HG03378 (cell line): Measurements from ENCODE around the gene UGT1A1.

Experiments
- ATAC-seq: cut with Tn5 transposase; IDR thresholded peaks from one replicate; pipeline ENCODE4 v1.9.1; 2021; ENCODE audit warnings: mild to moderate bottlenecking, moderate library complexity; ENCODE audit not compliant: unreplicated experiment

UGT1A1 gene

GRCh38 chr2:233756429-233757081, 3.5 kb upstream of the UGT1A1 start:
- ATAC-seq, result no peak

DNA sequence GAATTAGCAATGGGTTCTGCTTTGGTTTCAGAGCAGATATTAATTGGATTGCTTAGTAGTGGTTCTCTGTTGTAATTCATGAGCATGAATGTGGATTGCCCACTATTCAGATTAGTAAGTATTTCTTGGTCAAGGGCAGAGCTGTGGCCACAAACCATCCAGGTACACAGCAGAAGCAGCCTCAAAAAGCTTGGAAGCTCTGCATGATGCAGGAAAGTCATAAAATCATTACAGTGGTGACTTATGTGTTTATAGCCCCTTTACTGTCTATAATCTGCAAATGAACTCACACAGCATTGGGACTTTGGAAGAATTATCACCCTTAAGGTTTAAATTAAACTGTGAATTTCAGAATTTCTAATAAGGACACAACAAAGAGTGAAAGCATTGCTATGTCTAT, 1.9 kb upstream of the UGT1A1 start:
- ATAC-seq, result no peak

- ATAC-seq, result no peak
Observed at GRCh38 chr2:233758849-233759248, 1.2 kb upstream of the UGT1A1 start.

GRCh38 chr2:233761040-233761769, 1.1 kb downstream of the UGT1A1 start:
- ATAC-seq, result no peak

DNA sequence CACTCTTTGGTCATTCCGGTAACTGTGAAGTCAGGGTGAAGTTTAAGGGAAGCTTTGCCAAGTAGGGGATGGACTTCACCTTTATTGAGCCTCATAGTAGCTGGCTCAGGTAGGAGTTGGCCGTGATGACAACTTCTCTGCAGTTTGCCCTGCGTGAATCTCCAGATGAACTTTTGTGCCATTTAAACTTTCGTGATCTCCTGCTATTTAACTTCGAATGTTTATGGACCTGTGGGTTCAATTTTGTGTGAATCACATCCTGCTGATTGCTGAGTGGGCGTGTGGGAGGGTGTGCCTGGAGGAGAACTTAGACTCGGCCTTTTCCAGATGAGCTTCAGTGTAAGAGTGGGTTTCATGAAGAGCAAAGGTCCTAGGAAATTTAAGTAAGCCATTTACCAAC, 4.2 kb downstream of the UGT1A1 start:
- no peak for ATAC-seq

DNA sequence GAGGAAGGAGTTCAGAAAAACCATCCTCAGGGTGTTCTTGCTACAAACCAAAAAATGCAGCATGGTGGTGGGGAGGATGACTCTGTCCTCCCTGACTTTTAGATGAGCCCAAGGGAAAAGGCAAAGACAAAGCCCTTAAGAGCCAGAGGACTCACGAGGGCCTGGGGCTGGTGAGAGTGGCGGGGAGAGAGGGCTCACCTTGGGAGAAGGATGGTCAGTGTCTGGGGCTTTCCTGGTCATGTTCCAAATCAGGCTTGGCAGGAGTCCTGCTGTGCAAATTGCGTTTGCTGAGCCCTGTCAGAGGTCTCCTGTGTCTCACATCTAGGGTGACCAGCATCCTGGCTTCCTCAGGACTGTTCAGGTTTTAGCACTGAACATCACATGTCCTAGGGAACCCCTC, 4.7 kb downstream of the UGT1A1 start:
- ATAC-seq, result no peak

- ATAC-seq, result no peak
Observed at GRCh38 chr2:233766416-233766815, 6.3 kb downstream of the UGT1A1 start.

GRCh38 chr2:233768076-233768475, 8.0 kb downstream of the UGT1A1 start:
- no peak for ATAC-seq

GRCh38 chr2:233769260-233769659, 9.2 kb downstream of the UGT1A1 start:
- no peak for ATAC-seq

GRCh38 chr2:233772153-233772552, 12.1 kb downstream of the UGT1A1 start:
- no peak for ATAC-seq

- no peak for ATAC-seq
Observed at GRCh38 chr2:233772583-233772982, 12.5 kb downstream of the UGT1A1 start.

GRCh38 chr2:233773854-233774253, 13.8 kb downstream of the UGT1A1 start:
- ATAC-seq, result no peak

DNA sequence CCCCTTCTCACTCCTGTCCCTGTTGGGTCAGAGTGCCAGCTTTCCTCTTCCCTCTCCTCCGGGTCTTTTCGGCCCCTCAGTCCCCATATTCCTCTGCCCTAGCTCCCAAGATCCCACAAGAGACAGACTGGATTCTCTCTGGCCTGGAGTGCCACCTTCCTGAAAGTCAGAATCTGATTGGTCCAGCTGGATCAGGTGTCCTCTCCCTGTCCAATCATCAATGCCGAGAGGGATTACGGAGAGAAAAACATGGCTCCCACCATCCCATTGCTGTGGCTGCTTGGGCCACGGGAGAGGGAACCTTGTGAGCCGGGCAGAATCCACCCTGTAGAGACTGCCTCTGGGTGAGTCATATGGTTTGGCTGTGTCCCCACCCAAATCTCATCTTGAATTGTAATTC, 15.3 kb downstream of the UGT1A1 start:
- no peak for ATAC-seq

DNA sequence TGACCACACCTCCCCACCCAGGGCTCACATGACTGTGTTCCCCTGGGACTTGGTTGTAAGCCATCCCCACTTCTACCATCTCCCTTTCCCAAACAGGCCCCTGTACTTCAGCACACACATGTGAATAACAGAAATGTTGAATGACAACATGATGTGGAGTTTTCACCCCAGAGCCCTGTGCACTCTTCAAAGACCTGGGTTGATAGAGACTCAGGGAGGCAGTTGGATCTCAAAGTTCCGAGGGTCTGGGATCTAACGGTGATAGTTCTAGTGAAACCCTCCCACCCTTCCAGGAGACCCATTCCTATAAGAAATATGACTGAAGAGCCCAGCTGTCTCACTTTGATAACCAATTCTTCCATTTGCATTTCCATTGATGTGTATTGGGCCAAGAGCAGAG, 18.0 kb downstream of the UGT1A1 start, which contains the start of gene MROH2A:
MROH2A (plus strand) TSS at position 301 of the 400 bp plus-strand sequence. CDS start 1,029 bp downstream, outside the sequence.
- ATAC-seq, result no peak

DNA sequence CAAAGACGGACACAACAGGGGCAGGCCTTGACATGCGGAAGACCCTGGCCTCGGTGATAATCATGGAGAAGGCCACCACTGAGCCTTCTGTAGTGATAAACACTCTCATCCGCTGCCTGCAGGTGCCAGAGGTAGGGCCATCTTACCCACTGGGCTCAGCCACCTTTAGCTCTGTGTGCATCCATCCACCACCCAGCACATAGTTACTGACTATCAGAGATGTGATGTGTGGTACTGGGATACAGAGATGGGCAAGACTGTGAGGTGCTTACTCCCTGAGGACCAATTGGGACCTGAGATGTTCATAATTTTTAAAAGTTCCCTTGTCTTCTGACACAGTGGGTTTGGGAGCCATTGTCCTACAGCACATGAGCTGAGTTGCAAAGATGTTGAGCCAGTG, 19.7 kb downstream of the UGT1A1 start:
- ATAC-seq, result no peak

DNA sequence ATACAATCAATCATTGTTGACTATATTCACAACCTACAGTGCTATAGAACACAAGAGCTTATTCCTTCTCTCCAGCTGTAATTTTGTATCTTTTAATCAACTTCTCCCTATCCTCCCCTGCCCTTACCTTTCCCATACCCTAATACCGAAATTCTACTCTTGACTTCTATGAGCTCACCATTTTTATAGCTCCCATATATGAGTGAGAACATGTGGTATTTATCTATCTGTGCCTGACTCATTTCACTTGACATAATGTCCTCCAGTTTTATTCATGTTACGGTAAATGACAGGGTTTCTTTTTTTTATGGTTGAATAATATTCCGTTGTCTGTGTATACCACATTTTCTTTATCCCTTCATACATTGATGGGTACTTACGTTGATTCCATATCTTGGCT, 20.7 kb downstream of the UGT1A1 start:
- ATAC-seq, result no peak

GRCh38 chr2:233789554-233789953, 29.5 kb downstream of the UGT1A1 start:
- ATAC-seq, result no peak

DNA sequence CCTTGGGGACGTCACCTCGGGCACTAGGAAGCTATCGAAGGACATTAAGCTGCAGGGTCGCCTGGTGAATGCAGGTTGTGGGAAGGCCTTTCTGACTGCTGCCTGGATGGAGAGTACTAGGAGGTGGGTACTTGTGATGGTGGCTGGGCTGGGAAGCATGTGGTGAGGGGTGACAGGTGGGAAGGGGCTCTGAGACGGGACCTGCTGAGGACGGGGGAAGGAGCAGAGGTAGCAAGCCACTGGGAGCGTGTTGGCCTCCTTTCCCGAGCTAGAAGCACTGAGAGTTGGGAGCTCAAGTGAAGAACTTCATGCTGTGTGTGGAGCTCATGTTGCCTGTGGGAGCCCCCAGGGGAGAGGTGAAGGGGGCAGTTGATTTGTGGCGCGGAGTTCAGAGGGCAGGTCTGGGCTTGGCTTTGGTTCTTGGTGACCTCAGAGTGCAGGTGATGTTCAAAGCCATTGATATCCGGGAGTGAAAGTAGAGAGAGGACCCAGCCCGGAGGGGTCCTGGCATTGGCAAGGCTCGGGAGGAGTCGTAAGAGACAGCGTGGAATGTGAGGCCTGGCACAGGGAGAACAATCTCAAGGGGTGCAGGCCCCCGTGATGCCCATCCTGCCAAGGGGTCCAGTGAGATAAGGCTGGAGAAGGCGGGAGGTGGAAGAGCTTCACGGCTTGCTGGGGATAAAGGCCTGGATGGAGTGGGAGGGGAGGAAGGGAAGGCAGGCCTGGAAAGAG, 31.2 kb downstream of the UGT1A1 start:
- ATAC-seq, result no peak

DNA sequence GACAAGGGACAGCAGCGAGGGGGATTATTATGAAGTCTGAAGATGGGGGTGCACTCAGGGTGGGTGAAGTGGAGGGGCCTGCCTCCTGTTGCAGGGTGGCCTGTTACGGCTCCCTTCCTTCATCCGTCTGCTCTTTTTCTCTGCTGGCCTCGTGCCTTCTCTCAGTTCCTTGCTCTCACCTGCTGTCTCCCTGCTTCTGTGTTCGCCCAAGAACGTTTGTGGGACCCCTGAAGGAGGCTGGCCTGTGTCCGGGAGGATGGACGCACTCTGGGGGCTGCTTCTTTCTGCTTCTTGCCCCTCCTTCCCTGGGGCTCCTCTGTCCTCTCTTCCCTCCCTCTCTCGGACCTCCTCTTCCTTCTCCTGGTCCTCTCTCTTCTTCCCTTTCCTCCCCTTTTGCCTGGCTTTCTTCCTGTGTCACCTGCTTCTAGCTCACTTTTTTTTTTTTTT, 31.8 kb downstream of the UGT1A1 start:
- ATAC-seq, result no peak

- ATAC-seq, result no peak
Observed at GRCh38 chr2:233792720-233793119, 32.6 kb downstream of the UGT1A1 start.

DNA sequence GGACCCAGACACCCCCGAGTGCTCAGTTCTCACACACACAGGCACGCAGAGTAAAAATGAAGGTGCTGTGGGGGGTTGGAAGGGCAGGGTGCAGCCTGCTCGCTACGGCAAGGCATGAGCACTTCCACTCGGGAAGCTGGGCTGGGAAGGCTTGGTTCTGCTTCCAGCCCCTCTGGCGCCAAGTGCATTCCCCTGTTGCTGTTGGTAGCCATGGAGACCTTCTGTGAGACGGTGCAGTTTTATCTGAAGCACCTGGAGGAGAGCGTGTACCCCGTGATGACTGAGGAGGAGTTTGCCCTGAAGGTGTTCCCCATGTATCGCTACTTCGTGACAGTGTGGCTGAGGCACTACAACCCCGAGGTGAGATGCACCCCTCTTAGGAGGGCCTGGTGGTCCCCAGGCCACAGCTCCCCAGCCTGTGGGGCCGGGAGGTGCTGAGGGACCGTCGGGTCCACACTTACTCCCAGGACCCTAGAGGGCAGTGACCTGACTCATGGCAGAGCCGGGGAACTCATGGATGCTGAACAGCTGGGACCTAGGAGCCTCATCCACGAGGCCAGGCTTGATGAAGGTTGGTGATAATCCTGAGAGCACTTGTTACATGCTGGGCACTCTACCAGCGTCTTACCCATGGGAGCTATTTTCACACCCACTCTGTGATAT, 33.5 kb downstream of the UGT1A1 start:
- ATAC-seq, result no peak
